ENCODE measurements around the gene CYP26C1.
"Not testable (repeated sequence)": the region's sequence is repeated elsewhere in the genome, so short reads cannot be mapped to it uniquely, and the experiment has no call there.

The CYP26C1 gene

GRCh38 chr10:93099670-93100069, 39.1 kb downstream of the CYP26C1 start:
- TF ChIP-seq CTCF (IDR thresholded peaks at IDR 0.05; ENCODE audit: low read length) (no peak), EZH2 (IDR thresholded peaks at IDR 0.05; ENCODE audit: borderline replicate concordance, low read length) (no peak)

GRCh38 chr10:93101148-93101547, 40.5 kb downstream of the CYP26C1 start:
- H3K4me3 ChIP-seq (ENCODE audit: low read depth, low read length, poor library complexity, severe bottlenecking); H2AFZ ChIP-seq (ENCODE audit: low read length); H3F3A ChIP-seq (ENCODE audit: insufficient read depth, low read length); H3K9me3 ChIP-seq (ENCODE audit: low read length); H3K4me1 ChIP-seq (ENCODE audit: insufficient read depth, low read length, severe bottlenecking); H3K27me3 ChIP-seq (ENCODE audit: insufficient read depth, low read length); H3K4me2 ChIP-seq (ENCODE audit: low read length); H3K79me2 ChIP-seq (ENCODE audit: insufficient read depth, low read length); H4K20me1 ChIP-seq (ENCODE audit: insufficient read depth, low read length); H3K9ac ChIP-seq (ENCODE audit: low read length); H3K9me2 ChIP-seq (ENCODE audit: low read depth, low read length); H3K36me3 ChIP-seq (ENCODE audit: insufficient read depth, low read length); H3K27ac ChIP-seq (ENCODE audit: low read depth, low read length, poor library complexity, severe bottlenecking): not testable (repeated sequence)

More at GRCh38 chr10:93099670-93100069, 39.1 kb downstream of the CYP26C1 start:
- no peaks in the 10 kb centered on the region for H4K20me1 ChIP-seq (ENCODE audit: insufficient read depth, low read length)
- H3K9me3 ChIP-seq (ENCODE audit: low read length), result no peaks in the 10 kb centered on the region
- no peaks in the 10 kb centered on the region for H3K27me3 ChIP-seq (ENCODE audit: insufficient read depth, low read length)
- no peak overlapping the region for H2AFZ ChIP-seq (ENCODE audit: low read length)
- H3K4me3 ChIP-seq (ENCODE audit: low read depth, low read length, poor library complexity, severe bottlenecking), result no peak overlapping the region
- H3K4me2 ChIP-seq (ENCODE audit: low read length), result no peak overlapping the region
- H3K9me2 ChIP-seq (ENCODE audit: low read depth, low read length), result no peaks in the 10 kb centered on the region
- H3K79me2 ChIP-seq (ENCODE audit: insufficient read depth, low read length), result no peaks in the 10 kb centered on the region
- H3F3A ChIP-seq (ENCODE audit: insufficient read depth, low read length), result no peaks in the 10 kb centered on the region
- H3K36me3 ChIP-seq (ENCODE audit: insufficient read depth, low read length), result no peaks in the 10 kb centered on the region
- no peak overlapping the region for H3K27ac ChIP-seq (ENCODE audit: low read depth, low read length, poor library complexity, severe bottlenecking)
- no peak overlapping the region for H3K9ac ChIP-seq (ENCODE audit: low read length)
- H3K4me1 ChIP-seq (ENCODE audit: insufficient read depth, low read length, severe bottlenecking), result no peaks in the 10 kb centered on the region

- no peak for TF ChIP-seq CTCF (IDR thresholded peaks at IDR 0.05; ENCODE audit: low read length)
- no peak for TF ChIP-seq EZH2 (IDR thresholded peaks at IDR 0.05; ENCODE audit: borderline replicate concordance, low read length)
- no peak overlapping the region for H2AFZ ChIP-seq (ENCODE audit: low read length)
- no peaks in the 10 kb centered on the region for H3F3A ChIP-seq (ENCODE audit: insufficient read depth, low read length)
- H4K20me1 ChIP-seq (ENCODE audit: insufficient read depth, low read length), result no peaks in the 10 kb centered on the region
- H3K4me2 ChIP-seq (ENCODE audit: low read length), result no peak overlapping the region
- H3K9me2 ChIP-seq (ENCODE audit: low read depth, low read length), result no peaks in the 10 kb centered on the region
- no peak overlapping the region for H3K4me3 ChIP-seq (ENCODE audit: low read depth, low read length, poor library complexity, severe bottlenecking)
- H3K27me3 ChIP-seq (ENCODE audit: insufficient read depth, low read length), result no peaks in the 10 kb centered on the region
- H3K27ac ChIP-seq (ENCODE audit: low read depth, low read length, poor library complexity, severe bottlenecking), result no peak overlapping the region
- no peaks in the 10 kb centered on the region for H3K36me3 ChIP-seq (ENCODE audit: insufficient read depth, low read length)
- no peaks in the 10 kb centered on the region for H3K9me3 ChIP-seq (ENCODE audit: low read length)
- H3K9ac ChIP-seq (ENCODE audit: low read length), result no peak overlapping the region
- no peaks in the 10 kb centered on the region for H3K4me1 ChIP-seq (ENCODE audit: insufficient read depth, low read length, severe bottlenecking)
- no peaks in the 10 kb centered on the region for H3K79me2 ChIP-seq (ENCODE audit: insufficient read depth, low read length)
Measured at GRCh38 chr10:93103953-93104352, 43.4 kb downstream of the CYP26C1 start.

GRCh38 chr10:93106631-93107072, 46.1 kb downstream of the CYP26C1 start:
- Histone ChIP-seq H3K4me3 (ENCODE audit: low read depth, low read length, poor library complexity, severe bottlenecking) (no peak overlapping the region), H4K20me1 (ENCODE audit: insufficient read depth, low read length) (no peaks in the 10 kb centered on the region), H3K27me3 (ENCODE audit: insufficient read depth, low read length) (no peaks in the 10 kb centered on the region), H3K4me1 (ENCODE audit: insufficient read depth, low read length, severe bottlenecking) (no peaks in the 10 kb centered on the region), H3K36me3 (ENCODE audit: insufficient read depth, low read length) (no peaks in the 10 kb centered on the region), H3K9me2 (ENCODE audit: low read depth, low read length) (no peaks in the 10 kb centered on the region), H3K4me2 (ENCODE audit: low read length) (no peak overlapping the region), H3F3A (ENCODE audit: insufficient read depth, low read length) (no peaks in the 10 kb centered on the region), H3K9ac (ENCODE audit: low read length) (no peak overlapping the region), H3K9me3 (ENCODE audit: low read length) (no peaks in the 10 kb centered on the region), H2AFZ (ENCODE audit: low read length) (no peak overlapping the region), H3K27ac (ENCODE audit: low read depth, low read length, poor library complexity, severe bottlenecking) (no peak overlapping the region), H3K79me2 (ENCODE audit: insufficient read depth, low read length) (no peaks in the 10 kb centered on the region)
- no peak for TF ChIP-seq EZH2 (IDR thresholded peaks at IDR 0.05; ENCODE audit: borderline replicate concordance, low read length)
- no peak for TF ChIP-seq CTCF (IDR thresholded peaks at IDR 0.05; ENCODE audit: low read length)
